GM18867 (cell line): Measurements from ENCODE around the gene SECTM1.
"Not testable (repeated sequence)": the region's sequence is repeated elsewhere in the genome, so short reads cannot be mapped to it uniquely, and the experiment has no call there.

Experiments
- ATAC-seq: cut with Tn5 transposase; IDR thresholded peaks from one replicate; pipeline ENCODE4 v1.9.1; 2021; ENCODE audit warnings: mild to moderate bottlenecking, moderate library complexity; ENCODE audit not compliant: unreplicated experiment

Gene SECTM1

DNA sequence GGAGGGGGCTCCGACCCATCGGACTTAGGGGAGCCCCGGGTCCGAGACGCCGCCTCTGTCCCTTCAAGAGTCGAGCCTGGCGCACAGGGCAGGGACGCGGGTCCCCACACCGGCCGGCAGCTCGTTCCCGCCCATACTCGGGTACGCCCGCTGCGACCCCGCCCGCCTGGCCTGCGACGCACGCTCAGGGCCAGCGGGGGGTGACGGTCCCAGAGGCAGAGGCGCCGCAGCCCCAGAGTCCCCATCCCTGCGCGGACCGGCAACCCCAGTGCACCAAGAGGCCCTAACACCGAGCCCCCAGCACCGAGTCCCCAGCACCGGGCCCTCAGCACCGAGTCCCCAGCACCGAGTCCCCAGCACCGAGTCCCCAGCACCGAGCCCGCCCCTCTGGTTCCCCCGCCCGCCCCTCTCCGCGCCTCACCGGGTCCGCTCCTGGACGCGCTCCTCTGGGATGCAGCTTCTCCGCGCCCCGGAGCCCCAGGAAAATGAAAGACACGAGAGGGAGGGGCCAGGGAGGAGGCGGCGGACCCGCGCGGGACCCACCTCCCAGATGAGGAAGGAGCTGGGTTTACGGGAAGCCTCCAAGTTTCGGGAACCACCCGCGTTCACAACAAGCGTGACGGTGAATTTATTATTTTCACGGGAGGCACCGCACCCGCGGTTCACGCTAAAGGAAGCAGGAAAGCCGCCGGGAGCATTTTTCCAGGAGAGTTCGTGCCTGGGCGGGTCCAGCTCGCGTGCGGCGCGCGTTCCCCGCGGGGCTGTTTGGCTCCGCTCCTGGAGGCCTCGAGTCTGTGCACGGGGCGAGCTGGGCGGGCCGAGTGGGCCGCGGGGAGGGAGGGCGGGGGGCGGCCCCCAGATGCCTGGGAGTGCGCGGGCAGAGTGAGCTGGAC lies at the start of gene SECTM1:
Gene SECTM1 (minus strand): TSS at position 488 of the 893 bp plus-strand sequence. CDS start 6,526 bp downstream, outside the sequence.
- no peak for ATAC-seq

- ATAC-seq, result no peak
Observed at GRCh38 chr17:82382933-82383255, 49.3 kb upstream of the SECTM1 start.

DNA sequence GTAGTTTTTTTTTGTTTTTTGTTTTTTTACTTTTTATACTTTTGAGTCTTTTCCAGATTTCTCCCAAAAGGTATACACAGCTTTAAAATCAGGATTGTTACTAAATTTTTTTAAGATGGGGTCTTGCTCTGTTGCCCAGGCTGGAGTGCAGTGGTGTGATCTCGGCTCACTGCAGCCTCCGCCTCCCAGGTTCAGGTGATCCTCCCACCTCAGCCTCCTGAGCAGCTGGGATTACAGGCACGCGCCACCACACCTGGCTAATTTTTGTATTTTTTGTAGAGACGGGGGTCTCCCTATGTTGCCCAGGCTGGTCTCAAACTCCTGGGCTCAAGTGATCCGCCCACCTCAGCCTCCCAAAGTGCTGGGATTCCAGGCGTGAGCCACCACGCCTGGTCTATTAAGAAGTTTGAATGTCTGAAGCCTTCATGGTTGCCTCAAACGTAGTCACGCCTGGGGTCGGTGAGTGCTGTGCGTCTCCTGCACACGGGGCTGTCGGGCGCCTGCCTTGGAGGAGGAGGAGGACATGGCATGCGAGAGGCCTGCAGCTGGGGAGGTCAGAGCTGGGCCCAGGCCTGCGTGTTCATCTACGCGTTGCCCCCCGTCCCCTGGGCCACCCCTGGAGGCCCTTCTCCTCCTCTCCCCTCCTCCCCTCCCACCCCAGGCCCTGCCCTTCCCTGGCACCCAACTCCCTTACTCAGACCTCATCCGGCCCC lies 48.8 kb upstream of the SECTM1 start:
- not testable (repeated sequence) for ATAC-seq

GRCh38 chr17:82381703-82382009 lies 48.1 kb upstream of the SECTM1 start:
- ATAC-seq, result not testable (repeated sequence)

DNA sequence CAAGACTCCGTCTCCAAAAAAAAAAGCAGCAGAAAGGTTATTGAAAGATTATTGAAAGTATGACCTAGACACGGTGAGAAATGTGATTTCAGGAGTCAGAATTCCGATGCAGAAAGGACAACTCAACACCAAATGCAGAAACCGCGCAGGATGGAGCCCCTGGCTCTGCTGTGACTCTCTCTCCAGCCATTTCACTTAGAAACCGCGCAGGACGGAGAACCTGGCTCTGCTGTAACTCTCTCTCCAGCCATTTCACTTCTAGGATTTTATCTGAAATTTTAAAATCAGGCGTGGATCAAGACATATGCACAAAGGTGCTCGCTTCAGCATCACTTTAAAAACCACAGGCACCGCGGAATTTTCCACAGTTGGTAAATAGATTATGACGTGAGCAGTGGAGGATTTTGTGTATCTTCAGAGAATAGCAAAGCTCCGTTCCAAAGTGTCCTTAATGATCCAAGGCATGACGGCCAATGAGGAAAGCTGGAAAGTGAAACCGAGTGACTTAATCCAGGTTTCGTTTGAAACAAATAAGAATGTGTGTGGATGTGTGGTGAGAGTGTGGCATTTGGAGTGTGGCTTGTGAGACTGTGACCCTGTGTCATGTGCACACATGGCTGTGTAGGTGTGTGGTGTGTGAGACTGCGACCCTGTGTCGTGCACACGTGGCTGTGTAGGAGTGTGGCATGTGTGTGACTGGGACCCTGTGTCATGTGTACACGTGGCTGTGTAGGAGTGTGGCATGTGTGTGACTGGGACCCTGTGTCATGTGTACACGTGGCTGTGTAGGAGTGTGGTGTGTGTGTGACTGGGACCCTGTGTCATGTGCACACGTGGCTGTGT lies 47.5 kb upstream of the SECTM1 start:
- no peak for ATAC-seq

- ATAC-seq, result no peak
Observed at GRCh38 chr17:82378741-82379021, 45.1 kb upstream of the SECTM1 start.

DNA sequence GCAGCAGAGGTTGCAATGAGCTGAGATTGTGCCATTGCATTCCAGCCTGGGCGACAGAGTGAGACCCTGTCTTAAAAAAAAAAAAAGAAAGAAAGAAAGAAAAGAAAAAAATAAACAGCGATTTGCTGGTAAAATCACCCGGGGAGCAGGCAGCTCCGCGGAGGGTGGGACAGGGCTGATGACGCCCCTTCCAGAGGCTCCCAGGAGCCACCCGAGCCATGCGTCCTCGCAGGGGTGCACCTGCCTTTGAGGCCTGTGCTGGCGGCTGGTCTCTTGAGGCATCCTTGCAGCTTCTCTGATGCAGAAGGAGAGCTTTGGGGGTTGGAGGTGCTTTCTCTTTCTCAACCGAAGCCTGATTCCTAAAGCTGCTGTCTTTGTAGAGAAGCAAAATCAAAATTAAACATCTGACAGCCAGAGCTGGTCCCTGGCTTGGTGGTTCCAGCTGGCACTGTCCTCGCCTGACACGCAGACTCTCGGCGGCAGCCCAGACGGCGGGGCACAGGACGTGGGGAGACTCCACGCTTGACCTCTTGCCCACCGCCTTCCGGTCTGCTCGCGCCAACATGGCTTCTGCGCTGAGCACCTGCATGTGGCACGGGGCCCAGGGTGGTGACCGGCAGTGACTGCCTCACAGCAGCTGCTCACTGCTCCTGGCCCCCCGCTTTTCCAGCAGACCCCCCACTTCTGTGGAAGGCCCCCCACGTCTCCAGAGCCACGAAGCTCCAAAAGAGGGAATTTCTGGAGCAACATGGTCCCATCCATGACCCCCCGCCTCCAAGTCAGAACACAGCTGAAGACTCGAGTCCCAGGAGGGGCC lies 44.6 kb upstream of the SECTM1 start:
- ATAC-seq, result no peak

DNA sequence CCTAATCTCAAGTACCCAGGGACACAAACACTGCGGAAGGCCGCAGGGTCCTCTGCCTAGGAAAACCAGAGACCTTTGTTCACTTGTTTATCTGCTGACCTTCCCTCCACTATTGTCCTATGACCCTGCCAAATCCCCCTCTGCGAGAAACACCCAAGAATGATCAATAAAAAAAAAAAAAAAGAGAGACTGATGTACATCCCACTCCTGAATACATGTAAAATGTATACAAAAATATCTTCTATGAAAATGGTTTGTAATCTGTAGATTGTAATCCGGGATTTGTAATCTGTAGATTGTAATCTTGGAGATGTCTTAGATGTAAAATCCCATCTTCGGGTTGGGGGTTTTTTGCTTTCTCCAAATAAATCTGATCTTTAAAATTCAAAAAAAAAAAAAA lies 43.7 kb upstream of the SECTM1 start:
- ATAC-seq, result not testable (repeated sequence)

DNA sequence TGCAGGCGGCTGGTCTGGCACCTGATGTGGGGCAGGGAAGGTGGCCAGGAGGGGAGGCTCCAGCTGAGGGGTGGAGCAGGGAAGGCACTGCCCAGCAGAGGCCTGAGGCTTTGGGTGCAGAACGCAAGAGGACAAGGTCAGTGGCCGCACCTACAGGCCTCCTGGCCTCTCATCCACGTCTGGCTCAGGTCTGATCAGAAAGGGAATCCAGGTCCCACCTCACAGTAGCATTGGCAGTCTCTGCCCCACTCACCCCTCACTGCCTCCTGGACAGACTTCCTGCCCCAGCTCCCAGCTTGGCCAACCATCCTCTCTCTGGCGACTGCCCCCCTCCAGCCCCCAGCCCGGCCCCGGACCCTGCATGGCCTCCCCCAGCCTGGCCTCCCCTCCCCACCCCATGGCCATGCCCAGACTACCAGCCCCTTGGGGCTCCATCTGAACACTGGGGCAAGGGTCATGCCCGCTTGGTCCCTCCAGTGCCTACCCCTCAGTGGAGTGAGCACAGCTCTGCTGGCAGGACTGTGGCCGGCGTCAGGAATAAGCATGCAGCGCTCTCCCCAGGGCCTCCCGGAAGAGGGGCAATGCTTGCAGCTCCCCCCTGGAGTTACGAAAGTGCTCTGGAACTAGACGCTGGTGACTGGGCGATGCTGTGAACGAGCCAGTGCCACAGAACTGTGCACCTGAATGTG lies 42.6 kb upstream of the SECTM1 start:
- ATAC-seq, result no peak

DNA sequence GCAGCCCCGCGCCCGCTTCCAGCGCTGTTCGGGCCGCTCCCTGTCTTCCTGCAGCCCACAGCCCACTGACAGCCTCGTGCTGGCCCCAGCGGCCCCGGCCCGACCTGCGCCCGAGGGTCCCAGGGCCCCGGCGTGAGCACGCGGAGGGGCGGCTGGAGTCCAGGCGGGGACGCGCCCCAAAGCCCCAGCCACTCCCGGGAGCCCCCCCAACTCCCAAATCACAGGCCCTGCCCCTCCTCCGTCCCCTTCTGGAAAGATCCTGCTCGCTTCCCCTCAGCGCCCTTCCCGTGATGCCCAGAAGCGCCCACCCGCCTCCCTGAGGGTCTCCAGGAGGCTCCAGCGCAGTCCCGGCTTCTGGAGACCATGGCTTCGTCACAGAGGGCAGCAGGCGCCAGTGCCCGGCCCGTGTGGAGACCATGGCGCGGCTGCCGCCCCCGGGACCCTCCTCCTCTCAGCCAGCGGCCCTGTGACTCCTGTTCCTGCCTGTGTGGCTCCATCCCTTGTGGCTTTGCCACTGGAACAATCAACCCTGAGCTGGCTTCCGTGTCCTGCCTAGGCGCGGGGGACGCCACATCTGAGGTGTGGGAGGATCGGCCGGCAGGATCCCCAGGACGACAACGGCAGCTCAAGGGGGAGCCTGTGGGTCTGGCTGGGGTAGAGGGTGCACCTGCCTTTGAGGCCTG lies 41.9 kb upstream of the SECTM1 start:
- ATAC-seq, result no peak

DNA sequence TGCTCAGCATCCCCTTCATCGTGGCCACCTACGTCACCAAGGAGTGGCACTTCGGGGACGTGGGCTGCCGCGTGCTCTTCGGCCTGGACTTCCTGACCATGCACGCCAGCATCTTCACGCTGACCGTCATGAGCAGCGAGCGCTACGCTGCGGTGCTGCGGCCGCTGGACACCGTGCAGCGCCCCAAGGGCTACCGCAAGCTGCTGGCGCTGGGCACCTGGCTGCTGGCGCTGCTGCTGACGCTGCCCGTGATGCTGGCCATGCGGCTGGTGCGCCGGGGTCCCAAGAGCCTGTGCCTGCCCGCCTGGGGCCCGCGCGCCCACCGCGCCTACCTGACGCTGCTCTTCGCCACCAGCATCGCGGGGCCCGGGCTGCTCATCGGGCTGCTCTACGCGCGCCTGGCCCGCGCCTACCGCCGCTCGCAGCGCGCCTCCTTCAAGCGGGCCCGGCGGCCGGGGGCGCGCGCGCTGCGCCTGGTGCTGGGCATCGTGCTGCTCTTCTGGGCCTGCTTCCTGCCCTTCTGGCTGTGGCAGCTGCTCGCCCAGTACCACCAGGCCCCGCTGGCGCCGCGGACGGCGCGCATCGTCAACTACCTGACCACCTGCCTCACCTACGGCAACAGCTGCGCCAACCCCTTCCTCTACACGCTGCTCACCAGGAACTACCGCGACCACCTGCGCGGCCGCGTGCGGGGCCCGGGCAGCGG lies 41.2 kb upstream of the SECTM1 start:
- no peak for ATAC-seq

GRCh38 chr17:82373731-82374625 lies 40.4 kb upstream of the SECTM1 start:
- ATAC-seq, result no peak

- ATAC-seq, result not testable (repeated sequence)
Observed at GRCh38 chr17:82373072-82373452, 39.5 kb upstream of the SECTM1 start.

- ATAC-seq, result no peak
Observed at GRCh38 chr17:82372249-82373071, 38.9 kb upstream of the SECTM1 start.

DNA sequence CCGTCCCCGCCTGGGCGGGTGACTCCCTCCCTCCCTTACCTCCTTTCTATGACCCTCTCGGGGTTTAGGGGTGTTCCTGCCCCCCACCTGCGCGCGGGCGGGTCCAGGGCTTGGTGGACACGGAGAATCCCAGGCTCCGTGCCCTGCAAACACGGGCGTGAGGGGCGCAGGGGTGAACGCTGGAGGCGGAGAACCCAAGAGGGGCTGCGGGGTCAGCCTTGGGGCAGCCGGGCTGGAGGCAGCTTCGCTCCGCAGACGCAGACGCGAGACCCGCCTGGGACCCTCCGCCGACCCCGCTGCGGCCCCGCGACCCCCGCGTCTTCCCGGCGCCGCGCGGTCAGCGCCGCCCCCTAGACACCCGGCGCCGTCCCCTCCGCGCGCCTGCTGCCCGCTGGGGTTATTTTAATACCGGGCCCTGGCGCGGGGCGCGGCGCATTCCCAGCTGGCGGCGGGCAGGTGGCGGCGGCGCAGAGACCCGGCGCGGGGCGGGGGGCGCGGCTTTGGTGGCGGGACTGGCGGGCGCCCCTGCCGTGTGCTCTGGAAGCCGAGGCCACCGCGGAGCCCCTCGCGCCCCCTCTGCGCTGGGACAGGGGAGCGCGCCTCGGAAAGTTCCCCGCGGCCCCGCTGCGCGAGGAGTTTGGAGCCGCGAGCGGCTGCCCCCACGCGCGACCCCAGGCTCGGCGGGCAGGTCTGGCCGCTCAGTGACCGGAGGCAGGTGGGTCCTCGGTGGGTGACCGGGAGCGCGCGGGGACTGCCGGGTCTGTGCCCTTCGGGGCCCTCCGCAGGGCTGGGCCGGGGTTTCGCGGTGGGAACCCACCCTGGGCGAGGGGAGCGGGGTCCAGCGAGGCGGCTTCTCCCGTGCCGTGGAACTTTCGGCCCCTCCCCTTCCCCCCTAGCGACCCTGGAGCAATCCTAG lies 38.0 kb upstream of the SECTM1 start, which contains the start of gene UTS2R:
Gene UTS2R (plus strand): TSS at position 433 of the 916 bp plus-strand sequence. CDS start 2,560 bp downstream, outside the sequence.
- ATAC-seq, result no peak
